Activated naive CD8-positive, alpha-beta T cell treated with anti-CD3 and anti-CD28 coated beads for 36 hours (primary cell): ENCODE measurements around the gene ACVR1B. TPM values are rescaled to one million over a fixed set of nuclear protein-coding genes. Genes with fewer than 3 reads are reported as not detected.

Experiments
- DNase-seq: peaks from one replicate; pipeline ENCODE4 v3.0.0; 2021
- H3K27ac Mint-ChIP-seq: one replicate; pipeline ENCODE4 v1.8.0; 2022; ENCODE audit warnings: mild to moderate bottlenecking, moderate library complexity, mixed read lengths
- H3K27me3 Mint-ChIP-seq: one replicate; pipeline ENCODE4 v1.8.0; 2022; ENCODE audit warnings: mild to moderate bottlenecking, mixed read lengths
- H3K36me3 Mint-ChIP-seq: one replicate; pipeline ENCODE4 v1.8.0; 2021; ENCODE audit warnings: mild to moderate bottlenecking, mixed read lengths
- H3K4me1 Mint-ChIP-seq: one replicate; pipeline ENCODE4 v1.8.0; 2021; ENCODE audit warnings: mixed read lengths
- H3K4me3 Mint-ChIP-seq: one replicate; pipeline ENCODE4 v1.8.0; 2022; ENCODE audit warnings: mild to moderate bottlenecking, moderate library complexity, mixed read lengths
- H3K9me3 Mint-ChIP-seq: one replicate; pipeline ENCODE4 v1.8.0; 2022; ENCODE audit warnings: mixed read lengths
- total RNA-seq, 2 experiments: library from RNA; stranded (reverse); gene quantifications; one replicate each; pipeline ENCODE4 v1.2.3, GENCODE V29; 2021

Gene ACVR1B
- total RNA-seq, 2 experiments from 2014 or later: 9.9 to 10.2 TPM

- Mint-ChIP-seq H3K4me1 (peaks cover 7% of the 10 kb centered on the region), H3K36me3 (peaks cover 3% of the 10 kb centered on the region), H3K27ac (no peak overlapping the region), H3K4me3 (no peak overlapping the region), H3K27me3 (no peaks in the 10 kb centered on the region), H3K9me3 (no peaks in the 10 kb centered on the region)
- no peak for DNase-seq
Observed at GRCh38 chr12:51985154-51985835, 33.8 kb downstream of the ACVR1B start.

GRCh38 chr12:51986834-51987233 is 35.3 kb downstream of the ACVR1B start:
- Mint-ChIP-seq H3K9me3 (no peaks in the 10 kb centered on the region), H3K27ac (no peak overlapping the region), H3K27me3 (no peaks in the 10 kb centered on the region), H3K4me1 (no peaks in the 10 kb centered on the region), H3K4me3 (no peak overlapping the region), H3K36me3 (no peaks in the 10 kb centered on the region)
- DNase-seq: no peak

DNA sequence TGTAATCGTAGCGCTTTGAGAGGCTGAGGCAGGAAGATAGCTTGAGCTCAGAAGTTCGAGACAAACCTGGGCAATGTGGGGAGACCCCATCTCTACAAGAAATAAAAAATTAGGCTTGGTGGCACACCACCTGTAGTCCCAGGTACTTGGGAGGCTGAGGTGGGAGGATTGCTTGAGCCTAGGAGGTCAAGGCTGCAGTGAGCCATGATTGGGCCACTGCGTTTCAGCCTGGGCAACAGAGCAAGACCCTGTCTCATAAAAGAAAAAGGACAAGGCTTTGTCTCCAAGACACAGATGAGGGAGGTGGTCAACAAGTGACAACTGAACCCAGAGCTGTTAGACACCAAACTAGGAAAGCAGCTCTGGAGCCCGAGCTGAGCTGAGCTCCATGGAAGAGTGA is 40.7 kb downstream of the ACVR1B start:
- H3K36me3 Mint-ChIP-seq: peaks cover 4% of the 10 kb centered on the region
- H3K4me3 Mint-ChIP-seq: no peak overlapping the region
- H3K9me3 Mint-ChIP-seq: no peaks in the 10 kb centered on the region
- H3K27me3 Mint-ChIP-seq: no peaks in the 10 kb centered on the region
- no peak overlapping the region for H3K27ac Mint-ChIP-seq
- no peak for DNase-seq
- H3K4me1 Mint-ChIP-seq: peaks cover 3% of the 10 kb centered on the region

GRCh38 chr12:51994539-51994820 is 43.0 kb downstream of the ACVR1B start:
- Mint-ChIP-seq H3K36me3 (peaks cover 4% of the 10 kb centered on the region), H3K27ac (no peak overlapping the region), H3K4me3 (no peak overlapping the region), H3K4me1 (peaks cover 5% of the 10 kb centered on the region), H3K27me3 (no peaks in the 10 kb centered on the region), H3K9me3 (no peaks in the 10 kb centered on the region)
- DNase-seq: no peak

- Mint-ChIP-seq H3K4me3 (no peak overlapping the region), H3K4me1 (peaks cover 8% of the 10 kb centered on the region), H3K27ac (no peak overlapping the region), H3K27me3 (no peaks in the 10 kb centered on the region), H3K9me3 (no peaks in the 10 kb centered on the region), H3K36me3 (peaks cover 4% of the 10 kb centered on the region)
- no peak for DNase-seq
Observed at GRCh38 chr12:51994959-51995358, 43.5 kb downstream of the ACVR1B start.

- no peak for DNase-seq
- Mint-ChIP-seq H3K4me1 (peaks cover 8% of the 10 kb centered on the region), H3K4me3 (no peak overlapping the region), H3K9me3 (no peaks in the 10 kb centered on the region), H3K27ac (no peak overlapping the region), H3K36me3 (peaks cover 4% of the 10 kb centered on the region), H3K27me3 (no peaks in the 10 kb centered on the region)
Observed at GRCh38 chr12:51997136-51997535, 45.6 kb downstream of the ACVR1B start.

DNA sequence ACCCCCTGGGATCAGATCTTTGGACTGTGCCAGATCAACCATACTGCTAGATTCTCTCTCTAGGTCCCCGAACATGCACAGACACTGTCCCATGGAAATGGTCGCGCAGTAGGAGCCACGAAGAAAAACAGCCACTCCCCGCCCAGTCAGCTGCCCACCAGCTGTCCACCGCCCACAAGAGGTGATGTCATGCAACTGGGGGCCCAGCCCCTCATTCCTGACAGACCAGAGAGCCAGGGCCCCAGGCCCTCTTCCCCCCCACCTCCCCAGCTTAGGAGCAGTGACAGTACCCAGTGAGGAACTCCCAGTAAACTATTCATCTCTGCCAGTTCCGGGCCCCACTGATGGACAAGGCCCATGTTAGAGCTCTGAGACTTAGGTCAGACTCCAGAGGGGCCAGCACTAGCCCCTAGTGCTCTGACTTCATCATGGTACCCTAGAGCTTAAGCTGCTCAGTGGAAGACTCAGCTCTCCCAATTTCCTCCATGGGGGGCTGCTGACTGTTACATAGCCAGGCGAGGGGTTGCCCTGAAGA is 51.6 kb downstream of the ACVR1B start:
- H3K36me3 Mint-ChIP-seq: no peaks in the 10 kb centered on the region
- H3K9me3 Mint-ChIP-seq: no peaks in the 10 kb centered on the region
- H3K4me1 Mint-ChIP-seq: peaks cover 16% of the 10 kb centered on the region
- no peak for DNase-seq
- H3K4me3 Mint-ChIP-seq: no peak overlapping the region
- H3K27me3 Mint-ChIP-seq: peaks cover 4% of the 10 kb centered on the region
- H3K27ac Mint-ChIP-seq: no peak overlapping the region

- no peak for DNase-seq
- peaks cover 4% of the 10 kb centered on the region for H3K27me3 Mint-ChIP-seq
- H3K4me3 Mint-ChIP-seq: no peak overlapping the region
- H3K27ac Mint-ChIP-seq: no peak overlapping the region
- no peaks in the 10 kb centered on the region for H3K9me3 Mint-ChIP-seq
- H3K36me3 Mint-ChIP-seq: peaks cover 3% of the 10 kb centered on the region
- H3K4me1 Mint-ChIP-seq: peaks cover 19% of the 10 kb centered on the region
Observed at GRCh38 chr12:52003591-52003990, 52.1 kb downstream of the ACVR1B start.

- Mint-ChIP-seq H3K4me3 (no peak overlapping the region), H3K36me3 (peaks cover 3% of the 10 kb centered on the region), H3K4me1 (peaks cover 23% of the 10 kb centered on the region), H3K27ac (no peak overlapping the region), H3K9me3 (no peaks in the 10 kb centered on the region), H3K27me3 (peaks cover 4% of the 10 kb centered on the region)
- no peak for DNase-seq
Observed at GRCh38 chr12:52004042-52004648, 52.6 kb downstream of the ACVR1B start.

DNA sequence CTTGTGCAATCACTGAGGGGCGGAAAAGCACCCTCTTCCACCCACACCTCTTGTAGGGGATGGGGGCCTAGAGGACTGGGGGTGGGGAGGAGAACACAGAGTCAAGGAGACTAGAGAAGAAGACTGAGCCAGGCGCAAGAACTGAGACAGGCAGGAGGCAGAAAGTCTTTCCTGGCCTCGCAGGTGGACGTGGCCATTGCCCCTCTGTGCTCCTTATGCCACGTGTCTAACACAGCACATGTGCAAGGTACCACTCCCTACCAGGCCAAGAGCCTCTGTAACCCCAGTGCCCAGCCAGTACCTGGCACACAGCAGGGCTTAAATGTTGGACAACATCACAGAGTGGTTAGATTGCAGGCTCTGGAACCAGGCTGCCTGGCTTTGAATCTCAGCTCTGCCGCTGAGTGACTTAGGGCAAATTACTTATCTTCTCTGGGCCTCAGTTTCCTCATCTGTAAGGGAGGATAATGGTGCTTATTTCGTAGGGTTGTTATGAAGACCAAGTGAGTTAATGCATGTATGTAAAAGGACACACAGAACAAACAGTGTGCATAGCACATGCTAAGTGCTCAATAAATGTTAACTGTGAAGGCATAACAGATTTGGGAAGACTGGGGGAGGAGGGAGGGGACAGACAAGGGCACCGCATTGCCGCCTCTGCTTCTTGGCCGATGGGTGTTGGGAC is 53.9 kb downstream of the ACVR1B start:
- Mint-ChIP-seq H3K4me3 (no peak overlapping the region), H3K27ac (no peak overlapping the region), H3K4me1 (peaks cover 20% of the 10 kb centered on the region), H3K36me3 (peaks cover 3% of the 10 kb centered on the region), H3K9me3 (no peaks in the 10 kb centered on the region), H3K27me3 (peaks cover 4% of the 10 kb centered on the region)
- DNase-seq: no peak

DNA sequence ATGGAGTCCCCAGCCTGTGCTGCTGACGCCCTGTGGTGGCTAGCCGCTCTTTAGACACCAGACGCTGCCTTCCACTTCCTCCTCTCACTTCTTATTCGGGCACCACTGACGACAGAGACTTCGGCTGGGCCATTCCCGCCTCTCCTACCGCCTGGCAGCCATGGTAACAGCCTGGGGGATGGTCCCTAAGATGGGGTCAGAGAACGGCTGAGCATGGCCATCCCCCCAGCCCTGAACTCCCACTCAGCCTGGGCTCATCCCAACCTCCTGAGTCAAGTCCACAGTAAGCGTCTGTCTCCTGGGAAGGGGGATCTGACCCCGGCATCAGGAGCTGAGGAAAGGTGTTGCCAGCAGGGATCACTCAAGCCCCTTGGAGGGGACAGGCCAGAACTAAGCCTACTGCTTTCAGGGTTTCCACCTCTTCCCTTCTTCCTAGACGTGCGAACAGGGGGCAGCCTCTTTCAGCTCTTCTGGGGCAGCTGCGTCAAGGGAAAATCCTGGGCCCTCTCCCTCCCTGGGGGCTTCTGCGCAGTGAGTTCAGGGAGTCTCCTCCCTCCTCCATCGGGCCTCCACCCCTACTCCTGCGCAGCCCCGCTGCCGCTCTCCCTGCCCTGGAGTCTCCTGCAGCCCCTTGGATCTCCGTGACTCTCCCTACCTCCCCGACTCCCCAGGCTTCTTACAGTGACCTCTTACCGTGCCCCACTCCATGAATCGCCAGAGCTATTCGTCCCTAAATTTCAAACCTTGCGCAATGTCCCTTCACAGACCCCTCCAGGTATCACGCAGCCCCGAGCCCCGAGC is 54.6 kb downstream of the ACVR1B start:
- peaks cover 20% of the 10 kb centered on the region for H3K4me1 Mint-ChIP-seq
- DNase-seq: no peak
- peak overlapping the region; percentile 84 for H3K4me3 Mint-ChIP-seq
- H3K36me3 Mint-ChIP-seq: peaks cover 7% of the 10 kb centered on the region
- H3K27ac Mint-ChIP-seq: peak overlapping the region; percentile 38
- H3K27me3 Mint-ChIP-seq: peaks cover 4% of the 10 kb centered on the region
- H3K9me3 Mint-ChIP-seq: no peaks in the 10 kb centered on the region

GRCh38 chr12:52006726-52007157 is 55.2 kb downstream of the ACVR1B start, which contains the start of gene TAMALIN:
TAMALIN (plus strand) TSS chr12:52006946; CDS start chr12:52007020, 74 bp downstream.
- H3K4me1 Mint-ChIP-seq: peaks cover 20% of the 10 kb centered on the region
- H3K27me3 Mint-ChIP-seq: peaks cover 4% of the 10 kb centered on the region
- H3K27ac Mint-ChIP-seq: peak within 1 kb of the TSS; percentile 87
- no peaks in the 10 kb centered on the region for H3K9me3 Mint-ChIP-seq
- H3K4me3 Mint-ChIP-seq: peak within 1 kb of the TSS; percentile 92
- peaks cover 8% of the 10 kb centered on the region for H3K36me3 Mint-ChIP-seq
- DNase-seq: peak; percentile 88

DNA sequence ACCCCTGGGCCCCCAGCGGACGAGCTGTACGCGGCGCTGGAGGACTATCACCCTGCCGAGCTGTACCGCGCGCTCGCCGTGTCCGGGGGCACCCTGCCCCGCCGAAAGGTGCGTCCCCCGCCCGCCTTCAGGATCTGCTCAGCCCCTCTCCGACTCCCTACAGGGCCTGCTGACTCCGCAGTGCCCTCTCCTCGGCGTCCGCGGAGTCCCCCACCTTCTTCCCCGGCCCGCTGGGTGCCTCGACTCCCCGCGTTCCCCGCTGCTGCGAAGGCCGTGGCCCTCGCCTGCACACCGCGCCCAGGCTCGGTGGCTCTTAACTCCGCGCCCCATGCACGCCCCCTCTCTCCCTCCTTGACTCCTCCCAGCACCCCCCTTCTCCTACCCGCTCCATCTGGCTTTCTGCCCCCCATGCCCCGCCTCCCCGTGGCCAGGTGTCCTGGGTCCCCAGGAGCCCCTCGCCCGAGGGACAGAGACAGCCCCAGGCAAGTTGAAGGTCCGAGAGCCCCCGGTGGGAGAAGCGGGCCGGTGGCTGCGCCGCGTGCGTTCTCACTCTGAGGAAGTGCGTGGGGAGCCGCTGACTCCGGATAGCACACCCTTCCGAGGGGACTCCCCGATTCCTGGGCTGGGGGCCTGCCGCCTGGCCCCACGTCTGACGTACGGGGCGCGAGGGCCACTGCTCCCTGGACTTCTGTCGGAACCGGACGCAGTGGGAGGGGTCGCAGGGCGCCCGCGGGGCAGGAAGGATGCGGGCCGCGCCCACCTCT is 55.8 kb downstream of the ACVR1B start:
- DNase-seq: peak; percentile 60

DNA sequence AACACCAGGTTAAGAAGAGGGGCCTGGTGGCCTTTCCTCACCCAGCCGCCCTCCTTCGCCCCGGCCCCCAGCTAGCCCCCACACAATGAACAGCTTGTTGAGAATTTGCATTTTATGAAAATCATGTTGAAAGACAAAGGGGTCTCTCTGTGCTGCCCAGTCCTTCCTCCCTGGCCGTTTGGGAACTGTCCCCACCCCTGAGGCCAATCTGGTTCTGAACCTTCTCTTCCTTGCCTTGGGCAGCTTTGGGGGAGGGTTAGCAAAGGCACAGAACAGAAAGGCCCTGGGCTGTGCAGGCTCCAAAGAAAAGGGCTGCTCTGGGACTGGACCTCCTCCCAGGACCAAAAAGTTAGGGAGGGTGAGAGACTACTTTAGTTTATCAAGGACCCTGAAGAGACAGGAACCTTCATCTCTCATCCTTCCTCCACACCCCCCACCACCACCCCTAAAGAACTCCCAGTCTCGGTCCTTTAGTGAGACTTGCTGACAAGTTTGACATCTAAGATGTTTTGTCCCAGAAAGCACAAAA is 56.5 kb downstream of the ACVR1B start:
- H3K27ac Mint-ChIP-seq: peak overlapping the region; percentile 87
- no peaks in the 10 kb centered on the region for H3K9me3 Mint-ChIP-seq
- peaks cover 11% of the 10 kb centered on the region for H3K36me3 Mint-ChIP-seq
- peak overlapping the region; percentile 92 for H3K4me3 Mint-ChIP-seq
- H3K4me1 Mint-ChIP-seq: peaks cover 20% of the 10 kb centered on the region
- H3K27me3 Mint-ChIP-seq: peaks cover 4% of the 10 kb centered on the region
- no peak for DNase-seq

More for the DNA sequence above, 55.8 kb downstream of the ACVR1B start:
- Mint-ChIP-seq H3K9me3 (no peaks in the 10 kb centered on the region), H3K4me1 (peaks cover 20% of the 10 kb centered on the region), H3K27me3 (peaks cover 4% of the 10 kb centered on the region), H3K36me3 (peaks cover 11% of the 10 kb centered on the region), H3K27ac (peak overlapping the region; percentile 87), H3K4me3 (peak overlapping the region; percentile 92)
